Neuronal stem cell (in vitro differentiated cells): ENCODE results near the gene PDE9A.

ENCODE experiments used
- DNase-seq: peaks from one replicate; pipeline ENCODE4 v3.0.0-alpha.2; 2013; ENCODE audit warnings: low spot score
- H2AFZ ChIP-seq: one replicate; pipeline ENCODE4 v1.6.1; 2013; ENCODE audit warnings: mild to moderate bottlenecking, low read length, inconsistent platforms
- H2AK5ac ChIP-seq: 2 replicates; pipeline ENCODE4 v1.6.1; 2013; ENCODE audit warnings: low read depth, mild to moderate bottlenecking, inconsistent platforms, low read length, moderate library complexity, mixed read lengths
- H2BK120ac ChIP-seq: 2 replicates; pipeline ENCODE4 v1.6.1; 2013; ENCODE audit warnings: low read depth, mild to moderate bottlenecking, inconsistent platforms, low read length, moderate library complexity, mixed read lengths
- H2BK12ac ChIP-seq: one replicate; pipeline ENCODE4 v1.6.1; 2013; ENCODE audit warnings: low read length, inconsistent platforms
- H2BK15ac ChIP-seq: 2 replicates; pipeline ENCODE4 v1.6.1; 2013; ENCODE audit warnings: mild to moderate bottlenecking, low read length, inconsistent platforms, mixed read lengths
- H2BK5ac ChIP-seq: one replicate; pipeline ENCODE4 v1.6.1; 2013; ENCODE audit warnings: inconsistent platforms, mild to moderate bottlenecking, low read length, moderate library complexity
- H3K14ac ChIP-seq: one replicate; pipeline ENCODE4 v1.6.1; 2013; ENCODE audit warnings: low read length, inconsistent platforms
- H3K18ac ChIP-seq: 2 replicates; pipeline ENCODE4 v1.6.1; 2013; ENCODE audit warnings: low read length, inconsistent platforms
- H3K23ac ChIP-seq: 2 replicates; pipeline ENCODE4 v1.6.1; 2013; ENCODE audit warnings: low read depth, mild to moderate bottlenecking, mixed read lengths, low read length, inconsistent platforms; ENCODE audit not compliant: poor library complexity
- H3K27ac ChIP-seq: replicated peaks from 3 replicates; pipeline ENCODE4 v1.5.1; 2013; ENCODE audit warnings: low read length, inconsistent platforms
- H3K27me3 ChIP-seq, 3 experiments: 2 replicates each; pipeline ENCODE4 v1.6.1; 2013; ENCODE audit warnings: low read length in 3 of 3, mild to moderate bottlenecking in 2 of 3, inconsistent platforms in 1 of 3, low read depth in 1 of 3, mixed read lengths in 1 of 3, moderate library complexity in 1 of 3; ENCODE audit not compliant: control insufficient read depth in 3 of 3, insufficient read depth in 3 of 3
- H3K36me3 ChIP-seq, 2 donors: replicated peaks in 1 of 2; 2 replicates each; pipeline ENCODE4 v1.6.1; 2013; ENCODE audit warnings: low read length in 2 of 2; ENCODE audit not compliant: control insufficient read depth in 2 of 2, insufficient read depth in 2 of 2
- H3K4ac ChIP-seq: 2 replicates; pipeline ENCODE4 v1.6.1; 2013; ENCODE audit warnings: inconsistent platforms, mild to moderate bottlenecking, low read length, moderate library complexity
- H3K4me1 ChIP-seq, 2 donors: 1 replicate in 1 of 2; 2 replicates in 1 of 2; pipeline ENCODE4 v1.6.1; 2013; ENCODE audit warnings: low read length in 2 of 2, low read depth in 1 of 2; ENCODE audit not compliant: control insufficient read depth in 2 of 2, insufficient read depth in 1 of 2
- H3K4me2 ChIP-seq: one replicate; pipeline ENCODE4 v1.6.1; 2013; ENCODE audit warnings: mild to moderate bottlenecking, low read length, inconsistent platforms; ENCODE audit not compliant: insufficient read depth, poor library complexity, severe bottlenecking
- H3K4me3 ChIP-seq, 2 donors: 2 replicates each; pipeline ENCODE4 v1.5.1; 2013; ENCODE audit warnings: low read length in 2 of 2, mild to moderate bottlenecking in 2 of 2, inconsistent platforms in 1 of 2, moderate library complexity in 1 of 2
- H3K79me1 ChIP-seq: one replicate; pipeline ENCODE4 v1.6.1; 2013; ENCODE audit warnings: low read depth, mild to moderate bottlenecking, inconsistent platforms, low read length, moderate library complexity
- H3K9ac ChIP-seq: one replicate; pipeline ENCODE4 v1.6.1; 2013; ENCODE audit warnings: mild to moderate bottlenecking, low read depth, low read length, inconsistent platforms; ENCODE audit not compliant: poor library complexity
- H3K9me3 ChIP-seq, 2 donors: replicated peaks in 1 of 2; 2 replicates each; pipeline versions ENCODE3 to v1.6.1; 2013; ENCODE audit warnings: low read length in 2 of 2, mild to moderate bottlenecking in 2 of 2, inconsistent platforms in 1 of 2, low read depth in 1 of 2, mixed read lengths in 1 of 2, moderate library complexity in 1 of 2; ENCODE audit not compliant: control insufficient read depth in 2 of 2, insufficient read depth in 1 of 2
- H4K8ac ChIP-seq: one replicate; pipeline ENCODE4 v1.6.1; 2013; ENCODE audit warnings: low read depth, mild to moderate bottlenecking, inconsistent platforms, low read length, moderate library complexity
- H4K91ac ChIP-seq: one replicate; pipeline ENCODE4 v1.6.1; 2013; ENCODE audit warnings: low read length, low read depth, mild to moderate bottlenecking, inconsistent platforms; ENCODE audit not compliant: poor library complexity
- WGBS, 2 donors: extraction: QIAGEN DNeasy Blood & Tissue Kit; methylation state at CpG; one replicate each; pipeline ENCODE4 v1.1.7; 2013; ENCODE audit warnings: missing lambda C conversion rate in 2 of 2, mixed read lengths in 1 of 2; ENCODE audit not compliant: insufficient read length in 2 of 2, insufficient replicate concordance in 1 of 2; ENCODE audit errors: extremely low coverage in 2 of 2; 5-methylcytosine and 5-hydroxymethylcytosine counted together

PDE9A gene

GRCh38 chr21:42663860-42664535, 10.6 kb downstream of the PDE9A start:
- no peak overlapping the region for H4K8ac ChIP-seq
- H3K23ac ChIP-seq: no peak overlapping the region
- H3K4me2 ChIP-seq: no peak overlapping the region
- H3K9ac ChIP-seq: peak overlapping the region; percentile 1
- H2BK5ac ChIP-seq: no peak overlapping the region
- no peak overlapping the region for H3K4me3 ChIP-seq
- no peak overlapping the region for H2BK120ac ChIP-seq
- H3K4me1 ChIP-seq: peaks cover 20 to 25% of the 10 kb centered on the region in 2 donors
- H3K14ac ChIP-seq: no peak overlapping the region
- H3K18ac ChIP-seq: no peak overlapping the region
- peaks cover 17% of the 10 kb centered on the region in 2 donors for H3K36me3 ChIP-seq
- H3K79me1 ChIP-seq: peaks cover 26% of the 10 kb centered on the region
- H2AK5ac ChIP-seq: no peak overlapping the region
- H3K27me3 ChIP-seq: peaks cover 0 to 8% (median 0%) of the 10 kb centered on the region in 3 experiments
- no peak overlapping the region for H3K4ac ChIP-seq
- peaks cover 5 to 9% of the 10 kb centered on the region in 2 donors for H3K9me3 ChIP-seq
- H3K27ac ChIP-seq: no peak overlapping the region
- DNase-seq: no peak
- no peak overlapping the region for H4K91ac ChIP-seq
- WGBS, 2 donors: no CpG with 5 or more reads among the region's 15 CpGs
- no peak overlapping the region for H2BK12ac ChIP-seq
- H2AFZ ChIP-seq: no peak overlapping the region
- no peak overlapping the region for H2BK15ac ChIP-seq

- no peak overlapping the region for H4K91ac ChIP-seq
- H3K4ac ChIP-seq: no peak overlapping the region
- H3K36me3 ChIP-seq: peaks cover 15 to 17% of the 10 kb centered on the region in 2 donors
- H2BK12ac ChIP-seq: no peak overlapping the region
- H2AK5ac ChIP-seq: no peak overlapping the region
- no peak overlapping the region for H3K27ac ChIP-seq
- peaks cover 0 to 8% (median 0%) of the 10 kb centered on the region in 3 experiments for H3K27me3 ChIP-seq
- peaks cover 5 to 9% of the 10 kb centered on the region in 2 donors for H3K9me3 ChIP-seq
- no peak overlapping the region for H2AFZ ChIP-seq
- peaks cover 26% of the 10 kb centered on the region for H3K79me1 ChIP-seq
- H3K14ac ChIP-seq: no peak overlapping the region
- H3K4me2 ChIP-seq: no peak overlapping the region
- no CpG with 5 or more reads among the region's 10 CpGs for WGBS, 2 donors
- H3K23ac ChIP-seq: no peak overlapping the region
- no peak for DNase-seq
- no peak overlapping the region for H2BK120ac ChIP-seq
- no peak overlapping the region for H3K9ac ChIP-seq
- H4K8ac ChIP-seq: no peak overlapping the region
- no peak overlapping the region for H2BK15ac ChIP-seq
- no peak overlapping the region for H3K18ac ChIP-seq
- no peak overlapping the region for H3K4me3 ChIP-seq
- H2BK5ac ChIP-seq: no peak overlapping the region
- H3K4me1 ChIP-seq: peaks cover 20 to 25% of the 10 kb centered on the region in 2 donors
Observed at GRCh38 chr21:42664614-42665013, 11.2 kb downstream of the PDE9A start.

- H2AFZ ChIP-seq: no peak overlapping the region
- H3K27ac ChIP-seq: no peak overlapping the region
- peak overlapping the region; percentile 5 for H3K23ac ChIP-seq
- H3K4me3 ChIP-seq: no peak overlapping the region
- H3K9ac ChIP-seq: no peak overlapping the region
- no peak overlapping the region for H2BK120ac ChIP-seq
- no peak overlapping the region for H3K14ac ChIP-seq
- H3K9me3 ChIP-seq: peaks cover 5 to 12% of the 10 kb centered on the region in 2 donors
- H3K18ac ChIP-seq: peak overlapping the region; percentile 60
- H2BK5ac ChIP-seq: peak overlapping the region; percentile 14
- no peak overlapping the region for H2BK15ac ChIP-seq
- H3K4me1 ChIP-seq: peaks cover 20 to 25% of the 10 kb centered on the region in 2 donors
- no peak overlapping the region for H4K8ac ChIP-seq
- H3K4me2 ChIP-seq: no peak overlapping the region
- H3K27me3 ChIP-seq: peaks cover 0 to 8% (median 0%) of the 10 kb centered on the region in 3 experiments
- H2BK12ac ChIP-seq: no peak overlapping the region
- H2AK5ac ChIP-seq: no peak overlapping the region
- no peak overlapping the region for H3K4ac ChIP-seq
- WGBS, 2 donors: no CpG with 5 or more reads among the region's 8 CpGs
- no peak overlapping the region for H4K91ac ChIP-seq
- DNase-seq: no peak
- peaks cover 26% of the 10 kb centered on the region for H3K79me1 ChIP-seq
- H3K36me3 ChIP-seq: peaks cover 19 to 20% of the 10 kb centered on the region in 2 donors
Observed at GRCh38 chr21:42665026-42665425, 11.6 kb downstream of the PDE9A start.

GRCh38 chr21:42665484-42665883, 12.1 kb downstream of the PDE9A start:
- H3K14ac ChIP-seq: peak overlapping the region; percentile 86
- peaks cover 5 to 14% of the 10 kb centered on the region in 2 donors for H3K9me3 ChIP-seq
- peaks cover 22 to 25% of the 10 kb centered on the region in 2 donors for H3K36me3 ChIP-seq
- no peak overlapping the region for H3K9ac ChIP-seq
- H3K4me3 ChIP-seq: no peak overlapping the region
- H4K91ac ChIP-seq: no peak overlapping the region
- peak overlapping the region; percentile 14 for H2BK5ac ChIP-seq
- H3K4me2 ChIP-seq: no peak overlapping the region
- no peak overlapping the region for H4K8ac ChIP-seq
- peak overlapping the region; percentile 60 for H3K18ac ChIP-seq
- no peak overlapping the region for H2BK15ac ChIP-seq
- no peak overlapping the region for H3K4ac ChIP-seq
- H2BK120ac ChIP-seq: no peak overlapping the region
- H3K23ac ChIP-seq: peak overlapping the region; percentile 5
- WGBS, 2 donors: no CpG with 5 or more reads among the region's 13 CpGs
- H2AK5ac ChIP-seq: peak overlapping the region; percentile 67
- H3K27me3 ChIP-seq: peaks cover 0 to 9% (median 0%) of the 10 kb centered on the region in 3 experiments
- H2AFZ ChIP-seq: no peak overlapping the region
- no peak overlapping the region for H2BK12ac ChIP-seq
- H3K79me1 ChIP-seq: peaks cover 27% of the 10 kb centered on the region
- peaks cover 20 to 27% of the 10 kb centered on the region in 2 donors for H3K4me1 ChIP-seq
- DNase-seq: no peak
- H3K27ac ChIP-seq: no peak overlapping the region
